Hippocampal formation (tissue), 2 donors: ENCODE data around the gene EME2.
A peak's percentile ranks its signal among the peaks of the same experiment; 100 is the strongest.
"Not testable (repeated sequence)": the region's sequence is repeated elsewhere in the genome, so short reads cannot be mapped to it uniquely, and the experiment has no call there.

ENCODE experiments used
- DNase-seq, 2 donors: peaks; one replicate each; lab custom pipeline; 2025; lab: John Stamatoyannopoulos, UW

The EME2 gene

GRCh38 chr16:1772362-1772907, at the start of gene EME2:
TSS of gene EME2 (plus strand) at chr16:1772810. CDS start at chr16:1773228, 418 bp downstream.
- no peak for DNase-seq

- DNase-seq = peak; percentile 28 to 36
These were observed 49.0 kb upstream of the EME2 start for GRCh38 chr16:1723450-1724147.

GRCh38 chr16:1724491-1724890, 48.1 kb upstream of the EME2 start:
- no peak for DNase-seq

GRCh38 chr16:1726661-1727502, 45.7 kb upstream of the EME2 start:
- no peak for DNase-seq

GRCh38 chr16:1727651-1728624, 44.7 kb upstream of the EME2 start:
- DNase-seq = no peak

GRCh38 chr16:1729026-1729425, 43.6 kb upstream of the EME2 start:
- no peak for DNase-seq

GRCh38 chr16:1729445-1729844, 43.2 kb upstream of the EME2 start:
- DNase-seq = no peak

- DNase-seq = no peak
These were observed 41.5 kb upstream of the EME2 start for GRCh38 chr16:1731073-1731472.

GRCh38 chr16:1731603-1732002, 41.0 kb upstream of the EME2 start:
- DNase-seq = no peak

- no peak for DNase-seq
These were observed 40.5 kb upstream of the EME2 start for GRCh38 chr16:1732071-1732470.

- DNase-seq = not testable (repeated sequence)
These were observed 40.0 kb upstream of the EME2 start for GRCh38 chr16:1732551-1732987.

- no peak for DNase-seq
These were observed 38.5 kb upstream of the EME2 start for GRCh38 chr16:1734123-1734522.

GRCh38 chr16:1734816-1735215, 37.8 kb upstream of the EME2 start:
- DNase-seq = no peak

GRCh38 chr16:1740234-1740633, 32.4 kb upstream of the EME2 start:
- DNase-seq = no peak

- DNase-seq = no peak
These were observed 31.7 kb upstream of the EME2 start for GRCh38 chr16:1740781-1741490.

- DNase-seq = no peak
These were observed 31.0 kb upstream of the EME2 start for GRCh38 chr16:1741553-1742165.

GRCh38 chr16:1743376-1744337, 29.0 kb upstream of the EME2 start:
- no peak for DNase-seq

- no peak for DNase-seq
These were observed 28.2 kb upstream of the EME2 start for GRCh38 chr16:1744338-1744840.
